Inflammatory macrophage (primary cell): ENCODE measurements around the gene CELA3A.
A peak's percentile ranks its signal among the peaks of the same experiment; 100 is the strongest.
"Not testable (repeated sequence)": the region's sequence is repeated elsewhere in the genome, so short reads cannot be mapped to it uniquely, and the experiment has no call there.

ENCODE experiments used
- DNase-seq, 2 donors: peaks; one replicate each; pipeline ENCODE4 v3.0.0-alpha.2; 2020 to 2022
- total RNA-seq, 18 experiments: gene quantifications; one replicate each; lab custom pipeline; 2026; ENCODE audit warnings: mixed read lengths in 6 of 18, inconsistent platforms in 2 of 18; lab: John Stamatoyannopoulos, UW

CELA3A gene, protein sequence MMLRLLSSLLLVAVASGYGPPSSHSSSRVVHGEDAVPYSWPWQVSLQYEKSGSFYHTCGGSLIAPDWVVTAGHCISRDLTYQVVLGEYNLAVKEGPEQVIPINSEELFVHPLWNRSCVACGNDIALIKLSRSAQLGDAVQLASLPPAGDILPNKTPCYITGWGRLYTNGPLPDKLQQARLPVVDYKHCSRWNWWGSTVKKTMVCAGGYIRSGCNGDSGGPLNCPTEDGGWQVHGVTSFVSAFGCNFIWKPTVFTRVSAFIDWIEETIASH
- total RNA-seq, result 0 to 0.05 (median 0) reads per million in 18 experiments

- no peak for DNase-seq
These were observed at the start of gene CELA3A for GRCh38 chr1:22001409-22001808. Gene CELA3A (plus strand): TSS chr1:22001657. CDS start chr1:22001675, 18 bp downstream.

GRCh38 chr1:21952786-21953520 lies 48.5 kb upstream of the CELA3A start:
- DNase-seq, result no peak

GRCh38 chr1:21955058-21955457 lies 46.4 kb upstream of the CELA3A start:
- DNase-seq, result no peak

DNA sequence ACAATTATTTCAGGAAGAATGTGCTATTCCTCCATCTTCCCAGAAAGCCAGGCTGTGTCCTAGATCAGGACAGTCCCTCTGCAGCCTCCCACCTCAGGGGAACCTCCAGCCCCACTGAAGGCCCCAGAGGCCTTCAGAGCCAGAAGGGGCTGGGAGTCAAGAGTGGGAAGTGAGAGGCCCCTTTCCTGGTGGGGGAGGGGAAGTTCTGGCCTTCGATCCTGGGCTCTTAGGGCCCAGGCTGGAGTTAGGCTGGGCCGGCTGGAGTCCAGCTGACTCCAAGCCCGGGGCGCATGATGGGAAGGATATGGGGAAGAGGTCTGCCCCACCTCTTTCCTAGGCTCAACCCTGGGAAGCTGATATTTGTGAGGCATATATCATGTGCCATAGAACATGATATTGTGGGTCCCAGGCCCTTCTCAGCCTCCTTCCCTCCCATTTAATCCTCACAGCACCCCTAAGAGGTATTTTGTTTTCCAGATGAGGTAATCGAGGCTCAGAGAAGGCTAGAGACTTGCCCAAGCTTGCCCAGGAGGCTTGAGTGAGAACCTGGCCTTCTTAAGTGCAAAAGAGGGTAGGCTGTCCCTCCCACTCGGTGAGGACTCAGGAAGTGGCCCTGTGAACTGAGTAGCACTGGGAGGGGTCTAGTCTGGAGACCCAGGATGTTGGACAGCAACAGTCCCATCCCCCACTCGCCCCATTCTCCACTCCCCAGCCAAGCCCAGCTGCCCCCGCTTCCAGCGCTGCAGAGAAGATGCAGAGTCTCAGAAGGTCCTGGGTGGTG lies 45.8 kb upstream of the CELA3A start:
- no peak for DNase-seq

DNA sequence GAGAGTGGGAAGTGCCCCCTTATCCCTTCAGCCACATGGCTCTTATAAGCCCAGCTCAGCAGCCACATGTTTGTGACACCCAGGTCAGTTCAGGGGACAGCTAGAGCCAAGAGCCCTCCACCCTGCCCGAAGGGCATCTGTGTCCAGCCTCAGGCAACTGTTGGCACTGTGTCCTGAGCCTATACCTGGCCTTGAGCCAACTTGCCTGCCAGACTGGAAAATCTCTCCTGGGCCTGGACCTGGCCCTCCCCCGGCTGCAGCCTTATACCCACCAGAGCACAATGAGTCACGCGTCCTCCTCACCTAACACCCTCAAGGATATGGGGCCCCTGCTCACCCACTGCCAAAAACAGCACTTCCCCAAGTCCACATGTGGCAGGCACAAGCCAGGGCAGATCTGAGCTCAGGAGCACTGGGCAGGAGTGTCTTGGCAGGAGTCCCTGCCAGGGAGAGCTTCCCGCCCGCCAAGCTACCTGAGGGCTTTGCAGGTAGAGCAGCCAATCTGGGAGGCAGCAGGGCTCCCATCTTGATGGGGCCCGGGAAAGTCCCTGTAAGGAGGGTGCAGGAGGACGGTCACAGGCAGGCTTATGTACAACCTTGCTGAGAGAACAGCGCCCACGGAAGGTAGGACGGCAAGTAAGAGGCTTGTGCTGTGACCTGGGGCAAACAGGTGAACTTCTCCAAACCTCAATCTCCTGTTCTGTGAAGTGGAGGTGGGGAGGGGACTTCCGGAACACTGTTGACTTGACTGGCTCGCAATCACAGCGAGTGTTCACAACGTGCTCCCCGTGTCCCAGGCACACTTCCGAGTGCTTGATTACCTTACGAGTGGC lies 44.5 kb upstream of the CELA3A start:
- no peak for DNase-seq

GRCh38 chr1:21961337-21961736 lies 40.1 kb upstream of the CELA3A start:
- DNase-seq, result no peak

GRCh38 chr1:21961799-21962198 lies 39.7 kb upstream of the CELA3A start:
- no peak for DNase-seq

DNA sequence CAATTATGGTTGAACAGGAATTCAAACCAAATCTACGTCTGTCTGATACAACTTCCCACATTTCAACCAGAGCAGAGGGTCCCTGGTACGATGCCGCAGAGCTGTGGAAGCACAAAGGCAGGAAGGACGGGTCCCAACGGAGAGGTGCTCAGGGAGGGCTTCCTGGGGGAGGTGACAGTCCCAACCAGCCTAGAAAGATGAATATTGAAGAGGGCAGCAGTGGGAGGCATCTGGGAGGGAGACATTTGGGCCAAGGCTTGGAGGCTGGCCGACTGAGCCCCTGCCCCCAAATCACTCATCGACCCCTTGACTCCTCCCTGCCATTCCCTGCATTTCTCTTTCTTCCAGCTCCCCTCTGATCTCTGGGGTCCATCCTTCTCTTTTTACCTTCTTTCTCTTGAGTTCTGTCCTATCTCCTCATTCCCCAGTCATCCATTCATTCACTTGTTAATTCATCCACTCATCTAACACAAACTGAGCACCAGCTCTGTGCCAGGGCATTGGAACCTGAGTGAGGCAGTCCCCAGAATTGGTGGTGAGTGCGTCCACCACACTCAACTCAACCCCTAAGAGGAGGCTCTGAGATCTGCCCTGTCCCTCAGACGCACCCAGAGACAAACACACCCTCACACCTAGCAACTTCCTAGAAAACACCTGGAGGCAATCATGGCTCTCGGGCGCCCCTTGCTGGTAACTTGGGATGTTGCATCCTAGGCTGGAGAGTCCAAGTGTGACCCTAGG lies 37.8 kb upstream of the CELA3A start:
- peak; percentile 75 to 84 for DNase-seq

- DNase-seq, result peak; percentile 17 to 62
These were observed 35.0 kb upstream of the CELA3A start for GRCh38 chr1:21966247-21967000.

GRCh38 chr1:21967216-21967615 lies 34.2 kb upstream of the CELA3A start:
- not testable (repeated sequence) for DNase-seq

DNA sequence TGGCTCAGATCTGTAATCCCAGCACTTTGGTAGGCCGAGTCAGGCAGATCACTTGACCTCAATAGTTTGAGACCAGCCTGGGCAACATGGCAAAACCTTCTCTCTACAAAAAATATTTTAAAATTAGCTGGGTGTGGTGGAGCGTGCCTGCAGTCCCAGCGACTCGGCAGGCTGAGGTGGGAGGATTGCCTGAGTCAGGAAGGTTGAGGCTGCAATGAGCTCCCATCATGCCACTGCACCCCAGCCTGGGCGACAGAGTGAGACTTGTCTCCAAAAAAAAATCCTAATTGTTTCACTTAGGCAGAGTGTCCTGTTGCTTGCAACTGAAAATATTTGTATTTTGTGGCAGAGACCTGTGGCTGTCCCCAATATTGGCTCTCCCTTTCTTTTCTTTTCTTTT lies 32.4 kb upstream of the CELA3A start:
- not testable (repeated sequence) for DNase-seq

GRCh38 chr1:21970523-21970922 lies 30.9 kb upstream of the CELA3A start:
- DNase-seq, result not testable (repeated sequence)

DNA sequence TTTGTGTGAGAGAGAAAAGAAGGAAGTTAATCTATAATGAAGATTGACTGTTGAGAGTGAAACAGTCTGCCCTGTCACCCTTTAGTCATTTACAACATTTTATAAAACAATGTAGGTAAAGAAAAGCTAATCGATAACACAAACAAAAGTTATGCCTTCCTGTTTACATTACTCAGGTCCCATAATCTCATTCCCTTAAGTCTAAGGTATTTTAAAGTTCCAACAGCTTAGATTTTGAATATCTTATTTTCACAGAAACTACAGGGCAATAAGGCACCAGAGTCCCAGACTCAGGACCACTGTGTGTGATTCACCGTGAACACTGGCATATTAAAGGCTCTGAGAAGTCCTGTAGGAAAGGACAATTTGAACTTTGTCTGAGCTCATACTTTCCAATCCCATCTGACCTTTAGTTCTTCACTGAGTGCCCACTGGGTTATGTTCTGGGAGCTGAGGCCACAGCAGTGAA lies 28.4 kb upstream of the CELA3A start:
- not testable (repeated sequence) for DNase-seq

GRCh38 chr1:21973948-21974347 lies 27.5 kb upstream of the CELA3A start:
- not testable (repeated sequence) for DNase-seq

DNA sequence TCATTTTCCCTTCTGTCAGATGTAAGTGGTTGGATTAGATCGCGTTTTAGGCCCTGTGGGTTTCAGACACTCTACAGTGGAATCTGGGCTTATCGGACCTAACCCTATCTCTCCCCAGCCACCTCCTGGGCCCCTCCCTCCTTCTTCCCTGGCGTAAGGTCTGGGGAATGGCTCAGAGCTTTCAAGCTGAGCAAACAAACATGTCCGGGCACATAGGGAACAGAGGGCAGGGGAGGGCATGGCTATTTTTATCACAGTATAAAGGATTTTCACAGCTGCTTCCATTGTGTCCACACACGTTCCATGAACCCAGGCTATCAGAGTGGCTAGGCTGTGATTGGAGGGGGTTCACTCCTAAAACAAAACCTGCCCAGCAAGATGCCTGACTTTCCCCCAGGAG lies 26.8 kb upstream of the CELA3A start:
- DNase-seq, result not testable (repeated sequence)

DNA sequence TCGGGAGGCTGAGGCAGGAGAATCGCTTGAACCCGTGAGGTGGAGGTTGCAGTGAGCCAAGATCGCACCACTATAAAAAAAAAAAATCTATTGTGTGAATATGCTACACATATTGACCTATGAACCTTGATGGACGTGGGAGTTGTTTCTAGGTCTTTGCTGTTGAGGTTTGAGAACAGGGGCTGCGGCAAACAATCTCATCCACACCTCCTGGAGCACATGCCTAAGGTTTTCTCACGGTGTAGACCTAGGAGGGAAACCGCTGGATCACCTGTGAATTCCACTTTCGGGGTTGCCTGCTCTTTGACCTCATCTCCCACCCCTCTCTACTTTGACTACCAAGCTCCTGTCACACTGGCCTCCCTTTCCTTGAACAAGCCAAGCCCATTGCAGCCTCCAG lies 26.2 kb upstream of the CELA3A start:
- DNase-seq, result not testable (repeated sequence)

- not testable (repeated sequence) for DNase-seq
These were observed 24.7 kb upstream of the CELA3A start, which contains the start of gene CELA3B for GRCh38 chr1:21976703-21977239. Gene CELA3B (plus strand): TSS chr1:21977022. CDS start chr1:21977040, 18 bp downstream.

DNA sequence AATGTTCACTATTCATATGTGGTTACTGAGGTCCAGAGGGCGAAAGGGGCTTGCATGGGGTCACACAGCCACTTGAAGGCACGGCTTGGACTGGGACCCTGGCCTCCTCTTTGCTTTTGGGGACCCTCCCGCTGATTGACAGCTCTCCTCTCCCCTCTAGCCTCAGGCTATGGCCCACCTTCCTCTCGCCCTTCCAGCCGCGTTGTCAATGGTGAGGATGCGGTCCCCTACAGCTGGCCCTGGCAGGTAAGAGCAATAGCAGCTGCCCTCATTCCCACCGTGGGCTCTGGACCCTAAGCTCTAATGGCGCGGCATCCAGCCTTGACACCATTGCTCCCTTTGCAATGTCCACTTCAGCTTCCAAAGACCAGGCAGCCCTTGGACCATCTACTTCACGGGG lies 23.2 kb upstream of the CELA3A start:
- DNase-seq, result not testable (repeated sequence)

DNA sequence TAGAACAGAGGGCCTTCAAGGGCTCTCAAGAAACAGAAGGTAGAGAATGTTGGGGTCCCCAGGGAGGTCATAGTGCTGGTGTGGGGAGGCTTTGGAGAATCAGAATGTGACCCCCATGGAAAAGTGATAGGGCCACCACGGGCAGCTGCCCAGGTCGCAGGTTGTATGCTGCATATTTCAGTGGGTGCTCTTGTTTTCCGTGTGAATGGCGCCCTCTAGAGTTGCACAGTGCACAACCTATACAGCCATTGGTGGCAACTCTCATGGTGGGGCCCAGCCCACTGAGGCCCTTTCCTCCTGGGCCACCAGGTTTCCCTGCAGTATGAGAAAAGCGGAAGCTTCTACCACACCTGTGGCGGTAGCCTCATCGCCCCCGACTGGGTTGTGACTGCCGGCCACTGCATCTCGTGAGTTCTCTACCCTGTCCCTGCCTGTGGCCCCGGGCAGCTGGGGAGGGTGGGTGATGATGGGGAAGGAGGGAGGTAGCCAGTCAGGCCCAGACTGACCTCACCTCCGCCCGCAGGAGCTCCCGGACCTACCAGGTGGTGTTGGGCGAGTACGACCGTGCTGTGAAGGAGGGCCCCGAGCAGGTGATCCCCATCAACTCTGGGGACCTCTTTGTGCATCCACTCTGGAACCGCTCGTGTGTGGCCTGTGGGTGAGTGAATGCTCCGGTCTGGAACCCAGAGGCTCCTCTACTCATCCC lies 20.8 kb upstream of the CELA3A start:
- DNase-seq, result not testable (repeated sequence)
